Nephron progenitor cell (in vitro differentiated cells): Measurements from ENCODE around the gene SPDYA.

Source experiments
- DNase-seq: peaks from one replicate; pipeline ENCODE4 v3.0.0; 2021
- H3K27ac Mint-ChIP-seq: 2 replicates; pipeline ENCODE4 v1.8.0; 2021; ENCODE audit warnings: mild to moderate bottlenecking, moderate library complexity, mixed read lengths
- H3K27me3 Mint-ChIP-seq: 2 replicates; pipeline ENCODE4 v1.8.0; 2021; ENCODE audit warnings: mild to moderate bottlenecking, low read depth, mixed read lengths; ENCODE audit not compliant: poor library complexity
- H3K36me3 Mint-ChIP-seq: 2 replicates; pipeline ENCODE4 v1.8.0; 2021; ENCODE audit warnings: low read depth, mixed read lengths
- H3K4me1 Mint-ChIP-seq: 2 replicates; pipeline ENCODE4 v1.8.0; 2021; ENCODE audit warnings: mixed read lengths
- H3K4me3 Mint-ChIP-seq: 2 replicates; pipeline ENCODE4 v1.8.0; 2021; ENCODE audit warnings: mild to moderate bottlenecking, moderate library complexity, mixed read lengths
- H3K9me3 Mint-ChIP-seq: 2 replicates; pipeline ENCODE4 v1.8.0; 2021; ENCODE audit warnings: mild to moderate bottlenecking, moderate library complexity, mixed read lengths
- CTCF ChIP-seq: fragments of 200-600 bp; sonication (generic); IDR thresholded peaks from 2 replicates; pipeline ENCODE4 v1.5.0; 2021; ENCODE audit warnings: antibody characterized with exemption

The SPDYA gene

GRCh38 chr2:28828382-28828781 is 17.7 kb downstream of the SPDYA start:
- DNase-seq: no peak
- H3K27ac Mint-ChIP-seq: no peak overlapping the region
- H3K4me3 Mint-ChIP-seq: no peak overlapping the region
- H3K27me3 Mint-ChIP-seq: no peaks in the 10 kb centered on the region
- no peak for TF ChIP-seq CTCF
- H3K9me3 Mint-ChIP-seq: no peaks in the 10 kb centered on the region
- H3K4me1 Mint-ChIP-seq: no peaks in the 10 kb centered on the region
- peaks cover 7% of the 10 kb centered on the region for H3K36me3 Mint-ChIP-seq

GRCh38 chr2:28833740-28834470 is 23.3 kb downstream of the SPDYA start:
- no peak for DNase-seq
- Mint-ChIP-seq H3K27ac (no peak overlapping the region), H3K36me3 (no peaks in the 10 kb centered on the region), H3K27me3 (peaks cover 19% of the 10 kb centered on the region), H3K9me3 (no peaks in the 10 kb centered on the region), H3K4me3 (no peak overlapping the region), H3K4me1 (no peaks in the 10 kb centered on the region)
- TF ChIP-seq CTCF: no peak

- H3K9me3 Mint-ChIP-seq: no peaks in the 10 kb centered on the region
- no peak overlapping the region for H3K4me3 Mint-ChIP-seq
- no peaks in the 10 kb centered on the region for H3K4me1 Mint-ChIP-seq
- DNase-seq: no peak
- no peak overlapping the region for H3K27ac Mint-ChIP-seq
- no peaks in the 10 kb centered on the region for H3K36me3 Mint-ChIP-seq
- TF ChIP-seq CTCF: no peak
- peaks cover 19% of the 10 kb centered on the region for H3K27me3 Mint-ChIP-seq
Measured at GRCh38 chr2:28835781-28836180, 25.1 kb downstream of the SPDYA start.

- Mint-ChIP-seq H3K36me3 (no peaks in the 10 kb centered on the region), H3K27me3 (peaks cover 19% of the 10 kb centered on the region), H3K4me3 (no peak overlapping the region), H3K9me3 (no peaks in the 10 kb centered on the region), H3K4me1 (no peaks in the 10 kb centered on the region), H3K27ac (no peak overlapping the region)
- no peak for TF ChIP-seq CTCF
- no peak for DNase-seq
Measured at GRCh38 chr2:28838971-28839370, 28.3 kb downstream of the SPDYA start.

GRCh38 chr2:28842042-28842441 is 31.4 kb downstream of the SPDYA start:
- H3K36me3 Mint-ChIP-seq: peaks cover 13% of the 10 kb centered on the region
- no peaks in the 10 kb centered on the region for H3K9me3 Mint-ChIP-seq
- TF ChIP-seq CTCF: no peak
- no peak for DNase-seq
- H3K27me3 Mint-ChIP-seq: peaks cover 5% of the 10 kb centered on the region
- H3K4me1 Mint-ChIP-seq: no peaks in the 10 kb centered on the region
- no peak overlapping the region for H3K4me3 Mint-ChIP-seq
- H3K27ac Mint-ChIP-seq: no peak overlapping the region

- Mint-ChIP-seq H3K27me3 (no peaks in the 10 kb centered on the region), H3K4me3 (no peak overlapping the region), H3K27ac (peak overlapping the region; percentile 62), H3K4me1 (no peaks in the 10 kb centered on the region), H3K9me3 (no peaks in the 10 kb centered on the region), H3K36me3 (peaks cover 41% of the 10 kb centered on the region)
- DNase-seq: no peak
- TF ChIP-seq CTCF: no peak
Measured at GRCh38 chr2:28855193-28855592, 44.6 kb downstream of the SPDYA start.
